HG02763 (cell line): ENCODE measurements around the gene CEP192.
"Not testable (repeated sequence)": the region's sequence is repeated elsewhere in the genome, so short reads cannot be mapped to it uniquely, and the experiment has no call there.

Experiments used
- ATAC-seq: cut with Tn5 transposase; IDR thresholded peaks from one replicate; pipeline ENCODE4 v1.9.1; 2021; ENCODE audit warnings: mild to moderate bottlenecking, moderate library complexity; ENCODE audit not compliant: unreplicated experiment

CEP192 gene

DNA sequence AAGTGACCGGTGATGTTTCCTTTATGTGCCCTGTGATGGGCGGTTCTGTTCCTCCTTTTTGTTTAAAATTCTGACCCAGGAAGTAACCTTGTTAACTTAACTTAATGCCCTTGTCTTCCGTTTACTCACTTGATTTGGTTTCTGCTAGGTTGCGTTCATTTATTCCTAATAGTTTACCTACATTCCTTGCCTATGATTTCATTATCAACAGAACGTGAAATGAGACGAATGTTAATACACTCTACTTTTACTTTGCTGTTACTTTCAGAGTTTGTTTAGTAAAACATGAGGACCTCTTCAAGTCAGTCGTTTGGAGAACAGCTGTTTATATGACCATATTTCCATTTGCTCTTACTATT is 638 bp downstream of the CEP192 start:
- no peak for ATAC-seq

DNA sequence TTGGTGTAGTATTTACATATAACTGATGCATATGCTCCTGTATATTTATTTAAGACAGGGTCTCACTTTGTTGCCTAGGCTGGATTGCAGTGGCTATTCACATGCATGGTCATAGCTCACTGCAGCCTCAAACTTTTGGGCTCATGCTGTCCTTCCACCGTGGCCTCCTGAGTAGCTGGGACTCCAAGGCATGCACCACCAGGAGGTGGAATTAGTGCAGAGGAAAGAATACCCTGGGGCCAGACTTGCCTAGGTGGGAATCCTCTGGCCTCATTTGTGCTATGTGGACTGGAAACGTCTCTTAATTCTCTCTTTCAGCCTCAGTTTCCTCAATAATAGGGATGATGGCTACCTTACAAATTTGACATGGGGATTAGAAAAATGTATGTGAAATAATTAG is 2.3 kb downstream of the CEP192 start:
- ATAC-seq, result no peak

DNA sequence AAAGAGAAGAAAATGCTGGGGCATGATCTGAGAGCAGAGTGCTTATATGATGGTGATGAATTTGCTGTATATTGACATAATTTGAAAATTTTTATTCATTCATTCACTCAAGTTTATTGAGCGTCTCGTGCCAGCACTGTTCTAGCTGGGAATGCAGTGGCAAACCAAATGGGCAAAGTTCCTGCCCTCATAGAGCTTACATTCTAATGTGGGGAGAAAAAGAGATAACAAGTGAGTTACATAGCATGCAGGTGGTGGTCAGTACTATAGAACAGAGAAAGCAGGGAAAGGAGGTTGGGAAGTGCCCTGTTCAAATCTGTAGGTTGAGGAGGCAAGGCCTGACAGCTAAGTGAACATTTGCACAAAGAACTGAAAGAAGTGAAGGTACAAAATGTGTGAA is 4.3 kb downstream of the CEP192 start:
- no peak for ATAC-seq

DNA sequence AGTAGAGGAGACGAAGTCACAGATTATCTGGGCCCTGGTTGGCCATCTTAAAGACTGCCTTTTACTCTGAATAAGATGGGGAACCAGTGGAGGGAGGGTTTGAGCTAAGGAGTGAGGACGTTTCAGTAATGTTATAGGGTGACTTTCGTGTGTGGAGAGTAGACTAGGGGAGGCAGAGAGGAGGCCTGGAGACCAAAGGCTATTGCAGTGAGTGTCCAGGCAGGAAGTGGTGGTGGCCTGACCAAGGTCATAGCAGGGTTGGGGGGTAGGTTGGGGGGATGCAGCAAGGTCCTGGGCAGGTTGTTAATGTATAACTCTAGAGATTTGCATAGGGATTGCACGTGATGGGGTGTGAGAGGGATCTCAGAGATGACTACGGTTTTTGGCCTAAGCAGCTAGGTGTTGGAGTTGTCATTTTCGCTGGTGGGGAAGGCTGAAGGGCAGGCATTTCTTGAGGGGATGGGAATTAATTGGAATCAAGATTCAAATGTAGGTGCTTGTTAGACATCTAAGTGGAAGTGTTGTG is 4.9 kb downstream of the CEP192 start:
- no peak for ATAC-seq

DNA sequence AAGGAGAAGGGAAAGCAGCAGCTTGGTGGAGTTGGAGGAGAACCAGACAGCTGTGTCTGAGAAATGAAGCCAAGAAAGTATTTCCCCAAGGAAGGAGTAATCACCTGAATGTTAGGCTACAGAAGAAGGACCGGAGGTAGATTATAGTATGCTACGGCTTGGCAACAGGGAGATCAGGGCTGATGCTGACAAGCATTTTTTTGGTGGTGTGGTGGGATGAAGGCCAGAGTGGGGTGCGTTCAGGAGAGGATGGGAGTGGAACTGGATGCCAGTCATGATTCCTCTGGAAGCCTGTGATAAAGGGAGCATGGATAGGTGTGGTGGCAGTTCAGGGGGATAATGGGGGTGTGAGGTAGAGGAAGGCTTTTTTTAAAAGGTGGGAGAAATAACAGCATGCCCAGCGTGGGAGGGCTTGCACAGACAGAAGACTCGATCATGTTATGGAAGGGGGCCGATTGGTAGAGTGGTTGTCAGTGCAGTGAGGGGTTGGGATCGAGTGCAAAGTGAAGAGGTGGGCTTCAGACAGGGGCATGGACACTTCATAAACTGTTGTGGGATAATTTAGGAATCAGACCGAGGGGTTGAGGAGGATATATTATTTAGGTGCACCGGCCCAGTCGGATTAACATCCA is 5.6 kb downstream of the CEP192 start:
- ATAC-seq, result no peak

DNA sequence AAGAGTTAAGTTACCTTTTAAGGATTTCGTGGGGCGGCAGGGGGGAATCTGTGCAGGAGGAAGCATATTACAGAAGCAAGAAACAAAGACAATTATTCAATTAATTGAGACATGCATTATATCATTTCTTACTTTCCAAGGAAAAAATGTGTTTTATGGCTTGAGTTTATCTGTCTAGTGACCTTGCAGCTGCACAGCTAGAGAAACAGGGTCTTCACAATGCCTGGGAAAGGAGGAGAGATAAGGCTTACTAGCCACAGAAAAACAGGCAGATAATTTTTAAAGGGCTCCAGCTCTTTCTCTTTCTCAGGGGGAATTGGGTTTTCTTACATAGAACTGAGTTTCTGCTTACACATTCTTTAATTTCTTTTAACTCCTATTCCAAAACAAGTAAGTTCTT is 6.2 kb downstream of the CEP192 start:
- ATAC-seq, result not testable (repeated sequence)

DNA sequence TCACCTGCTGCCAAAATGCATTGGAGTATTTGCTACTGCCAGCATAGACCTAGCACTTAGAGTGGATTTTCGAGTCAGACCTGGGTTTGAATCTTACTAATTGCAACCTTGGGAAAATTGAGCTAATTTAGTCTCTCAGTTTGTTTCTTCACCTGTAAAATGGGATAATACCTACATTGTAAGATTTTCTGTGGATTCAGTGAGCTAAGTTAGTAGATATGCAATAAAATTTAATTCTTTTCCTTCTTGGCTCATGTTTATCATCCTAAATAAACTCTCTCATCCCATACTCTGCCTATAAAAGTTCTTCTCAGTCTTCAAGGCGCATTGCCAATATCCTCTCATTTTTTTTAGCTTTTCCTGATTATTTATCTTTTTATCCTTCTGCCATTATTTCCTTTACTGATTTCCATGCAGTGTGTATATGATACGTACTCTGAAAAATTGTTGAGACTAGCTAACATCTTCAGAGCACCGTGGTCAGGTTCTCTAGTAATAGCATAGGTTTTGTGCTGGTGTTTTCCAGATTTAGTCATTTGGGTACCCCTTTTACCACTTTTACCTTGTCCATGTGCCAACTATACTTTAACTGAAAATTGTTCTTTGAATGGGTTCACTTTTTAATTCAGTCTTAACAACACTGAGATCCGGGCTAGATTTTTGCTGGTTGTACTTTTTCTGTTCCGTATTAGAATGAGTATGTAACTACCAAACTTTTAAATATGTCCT is 7.3 kb downstream of the CEP192 start:
- no peak for ATAC-seq

DNA sequence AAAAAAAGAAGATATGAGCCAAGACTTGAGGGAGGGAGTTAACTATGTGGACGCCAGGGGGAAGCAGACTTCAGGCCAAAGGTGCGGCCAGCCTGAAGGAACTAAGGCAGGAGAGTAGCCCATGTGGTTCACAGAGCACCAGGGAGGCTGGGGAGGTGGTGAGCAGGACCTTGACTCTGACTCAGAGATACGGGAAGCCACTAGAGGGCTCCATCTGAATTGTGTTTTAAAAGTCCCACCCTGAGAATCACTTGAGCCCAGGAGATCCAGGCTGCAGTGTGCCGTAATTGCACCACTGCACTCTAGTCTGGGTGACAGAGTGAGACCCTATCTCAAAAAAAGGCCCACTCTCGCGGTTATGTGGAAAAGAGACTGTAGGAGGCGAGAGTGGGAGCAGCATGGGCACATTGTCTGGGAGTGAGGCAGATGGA is 12.3 kb downstream of the CEP192 start:
- no peak for ATAC-seq

DNA sequence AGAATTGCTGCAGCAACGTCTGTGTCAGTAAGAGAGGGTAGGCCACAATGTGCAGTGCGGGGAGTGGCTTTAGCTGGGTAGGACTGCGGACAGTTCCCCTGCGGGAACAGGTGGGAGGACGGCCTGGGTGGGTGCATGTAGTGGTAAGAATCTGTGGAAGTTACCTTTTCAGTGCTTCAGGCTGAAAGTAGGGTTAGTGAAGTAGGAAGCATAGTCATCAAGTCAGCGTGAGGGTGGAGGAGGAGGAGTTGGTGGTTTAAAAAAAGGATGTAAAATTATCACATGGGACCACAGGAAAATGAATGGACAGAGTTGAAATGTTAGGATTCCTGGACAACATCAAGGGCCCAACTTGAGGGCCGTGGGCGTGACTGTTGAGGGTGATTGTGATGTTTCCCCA is 13.2 kb downstream of the CEP192 start:
- ATAC-seq, result no peak

DNA sequence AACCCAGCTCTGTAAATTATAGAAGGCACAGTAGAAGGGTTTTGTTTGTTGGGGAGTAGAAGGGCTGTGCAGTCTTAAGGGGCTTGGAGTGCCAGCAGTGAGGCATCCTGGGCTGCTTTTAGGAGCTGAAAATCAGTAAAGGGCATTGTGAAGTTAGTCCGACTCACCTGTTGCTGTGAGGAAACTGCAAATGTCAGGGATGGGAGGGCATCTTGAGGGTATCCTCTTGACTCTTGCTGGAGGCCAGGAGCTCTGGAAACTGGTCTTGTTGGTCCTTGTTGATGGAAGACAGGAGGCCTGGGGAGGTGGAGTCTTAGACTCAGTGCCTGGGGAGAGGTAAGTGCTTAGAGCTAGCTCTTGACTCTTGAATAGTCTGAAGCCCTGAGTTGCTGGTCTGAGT is 14.1 kb downstream of the CEP192 start:
- ATAC-seq, result no peak

DNA sequence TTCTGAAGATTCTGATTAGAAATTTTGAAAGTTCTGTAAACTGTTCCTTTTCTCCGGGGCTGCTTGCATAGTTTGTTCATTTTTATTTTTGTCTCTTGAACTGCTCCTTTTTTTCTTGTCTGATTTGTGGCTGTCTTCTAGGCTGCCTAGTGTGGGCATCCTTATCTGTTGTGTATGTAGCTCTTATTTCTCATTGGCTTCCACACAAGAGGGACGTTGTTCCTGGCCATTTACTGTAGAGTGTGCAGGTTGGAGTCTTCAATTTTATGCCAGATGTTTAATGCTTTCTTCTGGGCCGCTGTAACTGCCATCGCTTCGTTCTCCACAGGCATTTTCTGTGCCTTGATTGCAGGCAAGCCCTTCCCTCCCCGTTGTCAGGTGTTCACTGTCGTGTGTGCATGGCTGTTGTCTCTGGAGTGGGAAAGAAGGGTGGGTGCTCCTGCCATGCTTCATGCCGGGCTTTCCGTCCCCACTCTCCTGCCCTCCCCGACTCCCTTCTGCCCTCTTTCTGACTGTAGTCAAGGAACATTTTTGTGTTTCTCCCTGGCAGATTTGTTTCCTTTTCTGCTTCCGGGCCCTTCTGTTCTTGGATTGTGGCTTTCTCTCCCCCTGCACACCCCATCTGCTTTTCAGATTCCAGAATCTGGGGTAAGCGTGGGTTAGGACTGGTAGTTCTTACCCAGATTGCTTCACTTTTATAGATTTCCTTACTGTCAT is 15.5 kb downstream of the CEP192 start:
- ATAC-seq, result no peak

DNA sequence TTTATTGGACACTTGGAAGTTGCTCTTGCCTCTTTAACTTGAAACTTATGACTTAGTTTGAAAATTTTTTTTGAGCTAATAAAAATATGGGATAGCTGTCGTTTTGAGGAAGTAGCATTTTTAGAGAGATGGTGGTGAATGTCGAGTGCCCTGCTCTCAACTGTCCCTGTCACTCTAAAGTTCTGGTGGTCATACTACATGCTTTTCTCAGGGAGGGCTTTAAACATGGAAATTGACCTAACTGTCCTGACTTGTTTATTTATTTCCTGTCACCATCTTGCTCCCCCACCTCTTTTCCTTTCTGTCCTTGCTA is 16.0 kb downstream of the CEP192 start:
- ATAC-seq, result no peak

DNA sequence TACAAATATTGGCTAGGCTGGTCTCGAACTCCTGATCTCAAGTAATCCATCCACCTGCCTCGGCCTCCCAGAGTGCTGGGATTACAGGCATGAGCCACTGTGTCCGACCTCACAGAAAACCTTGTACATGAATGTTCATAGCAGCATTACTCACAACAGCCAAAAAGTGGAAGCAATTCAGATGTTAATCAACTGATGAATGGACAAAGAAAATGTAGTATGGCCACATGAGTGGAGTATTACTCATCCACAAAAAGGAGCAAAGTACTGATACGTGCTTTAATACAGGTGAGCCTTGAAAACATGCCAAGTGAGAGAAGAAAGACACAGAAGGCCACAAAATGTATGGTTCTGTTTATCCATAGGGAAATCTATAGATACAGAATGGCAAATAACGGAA is 20.6 kb downstream of the CEP192 start:
- ATAC-seq, result no peak

DNA sequence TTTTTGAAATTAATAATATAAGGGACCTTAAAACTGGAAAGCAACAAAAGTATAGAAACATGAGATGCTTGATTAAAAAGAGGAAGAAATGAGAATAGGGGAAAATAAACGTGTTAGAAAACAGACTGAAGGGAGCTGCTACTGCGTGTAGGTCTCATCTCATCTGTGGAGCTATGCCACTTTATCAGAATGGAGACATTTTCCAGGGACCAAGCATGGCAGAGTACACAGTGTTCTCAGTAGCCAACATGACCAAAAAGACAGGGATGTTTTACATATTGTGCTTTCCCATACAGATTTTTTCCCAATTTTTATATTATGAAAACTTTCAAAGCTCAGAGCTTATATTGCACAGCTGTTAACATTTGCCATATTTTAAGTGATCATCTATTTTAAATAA is 23.1 kb downstream of the CEP192 start:
- no peak for ATAC-seq

DNA sequence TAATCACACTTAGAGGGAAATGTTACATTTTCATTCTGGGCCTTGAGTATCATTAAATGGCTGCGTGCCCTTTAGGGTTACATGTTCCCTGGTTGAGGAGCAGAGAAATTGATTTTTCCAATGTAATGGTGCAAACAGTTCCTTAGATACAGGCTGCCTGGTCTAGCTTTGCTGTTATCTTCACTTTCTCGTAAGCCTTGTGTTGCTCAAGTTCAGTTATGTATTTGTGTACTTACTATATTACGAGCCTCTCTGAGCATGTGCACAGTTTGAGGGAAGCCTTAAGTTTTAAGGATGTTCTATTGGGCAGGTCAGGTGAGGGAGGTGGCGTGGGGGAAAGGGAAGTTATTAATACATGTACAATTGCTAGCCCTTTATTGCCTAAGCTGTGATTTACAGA is 23.7 kb downstream of the CEP192 start:
- no peak for ATAC-seq

DNA sequence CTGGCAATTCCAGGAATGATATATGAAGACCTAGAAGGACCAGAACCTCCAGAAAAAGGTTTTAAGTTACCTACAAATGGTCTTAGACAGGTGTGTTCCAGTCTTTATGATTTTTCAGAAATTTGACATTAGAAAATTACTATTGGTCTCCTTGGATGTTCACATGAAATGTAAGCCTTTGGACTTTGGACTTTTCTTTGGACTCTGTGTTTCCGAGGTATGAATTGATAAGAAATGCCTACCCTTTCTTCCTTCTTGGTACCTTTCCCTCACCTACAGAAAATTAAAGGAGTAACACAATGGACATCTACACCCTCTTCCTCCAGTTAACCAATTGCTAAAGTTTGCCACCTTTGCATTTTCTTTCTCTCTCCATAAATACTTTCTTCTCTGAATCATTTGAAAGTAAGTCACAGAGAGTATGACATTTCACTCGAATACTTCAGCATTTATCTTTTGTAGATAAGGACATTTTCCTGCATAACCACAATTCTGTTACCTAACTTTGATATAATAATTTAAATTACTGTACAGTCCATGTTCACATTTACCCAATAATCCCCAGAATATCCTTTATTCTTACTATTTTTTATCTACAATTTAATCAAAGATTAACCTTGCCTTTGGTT is 26.2 kb downstream of the CEP192 start:
- ATAC-seq, result no peak

DNA sequence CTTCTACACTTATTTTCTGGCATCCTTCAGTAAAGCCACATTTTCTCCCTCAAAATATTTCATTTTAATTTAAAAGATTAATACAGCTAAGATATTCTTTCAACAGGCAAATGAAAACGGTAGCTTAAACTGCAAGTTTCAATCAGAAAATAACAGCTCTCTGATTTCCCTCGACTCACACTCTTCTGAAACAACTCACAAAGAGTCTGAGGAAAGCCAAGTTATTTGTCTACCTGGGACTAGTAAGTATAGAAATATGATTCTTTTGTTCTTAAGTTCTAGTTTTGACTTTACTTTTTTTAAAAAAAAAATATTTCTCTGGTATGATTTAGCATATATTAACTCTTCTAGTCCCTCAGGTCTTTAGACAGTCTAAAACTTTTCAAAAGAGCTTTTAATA is 27.2 kb downstream of the CEP192 start:
- ATAC-seq, result no peak

DNA sequence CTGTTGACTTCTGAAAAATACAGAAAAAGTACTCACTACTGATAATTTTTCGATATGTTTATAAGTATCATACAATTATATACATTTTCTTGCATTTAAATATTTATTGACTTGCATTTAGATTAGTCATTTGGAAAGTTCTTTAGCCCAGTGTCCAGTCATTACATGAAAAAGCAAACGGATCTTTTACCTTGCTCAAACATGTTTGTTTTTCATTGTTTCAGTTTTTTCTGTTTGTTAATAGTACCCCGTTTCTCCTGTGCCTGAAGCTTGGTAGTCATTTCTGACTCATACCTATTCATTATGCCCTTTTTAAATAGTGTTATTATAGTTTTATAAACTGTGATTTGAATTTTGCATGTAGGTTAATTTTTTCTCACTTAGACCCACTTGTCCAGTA is 28.1 kb downstream of the CEP192 start:
- no peak for ATAC-seq

DNA sequence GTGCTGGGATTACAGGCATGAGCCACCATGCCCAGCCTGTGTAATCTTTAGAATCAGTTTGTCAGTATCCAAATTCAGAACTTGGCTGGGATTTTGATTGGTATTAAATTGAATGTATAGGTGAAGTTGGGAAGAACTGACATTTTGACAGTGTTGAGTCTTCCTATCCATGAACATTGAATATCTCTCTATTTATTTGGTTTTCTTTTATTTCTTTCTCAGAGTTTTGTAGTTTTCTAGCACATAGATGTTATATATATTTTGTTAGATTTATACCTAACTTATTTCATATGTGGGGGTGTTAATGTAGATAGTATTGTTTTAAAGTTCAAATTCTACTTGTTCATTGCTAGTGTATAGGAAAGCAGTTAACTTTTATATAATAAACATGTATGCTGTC is 31.5 kb downstream of the CEP192 start:
- ATAC-seq, result no peak

DNA sequence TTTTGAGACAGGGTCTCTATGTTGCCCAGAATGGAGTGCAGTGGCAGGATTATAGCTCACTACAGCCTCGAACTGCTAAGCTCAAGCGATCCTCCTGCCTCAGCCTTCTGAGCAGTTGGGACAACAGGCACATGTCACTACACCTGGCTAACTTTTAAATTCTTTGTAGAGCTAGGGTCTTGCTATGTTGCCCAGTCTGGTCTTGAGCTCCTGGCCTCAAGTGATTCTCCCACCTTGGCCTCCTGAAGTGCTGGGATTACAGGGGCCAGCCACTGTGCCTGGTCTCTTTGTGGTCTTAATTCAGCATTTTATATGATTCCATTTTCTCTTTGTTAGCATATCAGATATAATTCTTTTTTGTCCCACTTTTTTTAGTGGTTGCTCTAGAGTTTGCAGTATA is 34.1 kb downstream of the CEP192 start:
- ATAC-seq, result no peak

DNA sequence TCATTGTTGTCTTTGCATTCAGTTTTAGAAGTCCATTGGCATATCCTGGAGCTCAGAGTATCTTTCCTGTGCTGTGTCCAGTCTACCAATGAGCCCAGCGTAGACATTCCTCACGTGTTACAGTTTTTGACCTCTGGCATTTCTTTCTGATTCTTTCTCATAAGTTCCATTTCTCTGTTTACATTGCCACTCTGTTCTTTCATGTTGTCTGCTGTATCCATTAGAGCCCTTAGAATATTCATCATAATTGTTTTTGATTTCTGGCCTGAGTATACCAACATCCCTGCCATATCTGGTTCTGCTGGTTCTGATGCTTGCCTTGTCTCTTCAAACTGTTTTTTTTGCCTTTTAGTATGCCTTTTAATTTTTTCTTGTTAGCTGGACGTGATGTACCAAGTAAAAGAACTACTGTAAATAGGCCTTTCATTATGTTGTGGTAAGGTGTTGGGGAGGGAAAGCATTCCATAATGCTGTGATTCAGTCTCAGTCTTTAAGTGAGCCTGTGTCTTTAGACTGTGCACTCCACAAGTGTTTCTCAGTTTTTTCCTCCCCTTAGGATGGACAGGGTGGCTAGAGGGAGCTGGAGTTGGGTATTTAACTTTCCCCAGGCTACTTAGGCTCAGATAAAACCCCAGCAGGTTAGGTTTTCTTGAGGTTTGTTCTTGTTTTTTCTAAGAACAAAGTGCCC is 35.6 kb downstream of the CEP192 start:
- no peak for ATAC-seq
